Brain microvascular endothelial cell (primary cell): ENCODE data around the gene UBR2.
"Not testable (repeated sequence)": the region's sequence is repeated elsewhere in the genome, so short reads cannot be mapped to it uniquely, and the experiment has no call there.

Experiments used
- DNase-seq: peaks from one replicate; pipeline ENCODE4 v3.0.0-alpha.2; 2020
- H3K27ac ChIP-seq: fragments of 250-450 bp; sonication (Bioruptor Pico); 2 replicates; pipeline ENCODE4 v1.5.1; 2020; ENCODE audit warnings: mild to moderate bottlenecking, moderate library complexity
- H3K27me3 ChIP-seq: fragments of 250-450 bp; sonication (Bioruptor Pico); replicated peaks from 2 replicates; pipeline ENCODE4 v1.5.1; 2020; ENCODE audit warnings: mild to moderate bottlenecking
- H3K36me3 ChIP-seq: fragments of 250-450 bp; sonication (Bioruptor Pico); replicated peaks from 2 replicates; pipeline ENCODE4 v1.5.1; 2020; ENCODE audit warnings: mild to moderate bottlenecking
- H3K4me3 ChIP-seq: 2 replicates; pipeline ENCODE4 v1.5.1; 2011; ENCODE audit warnings: low read depth, mild to moderate bottlenecking, control low read depth, low read length, moderate library complexity
- CTCF ChIP-seq: IDR thresholded peaks from 2 replicates; pipeline ENCODE4 v1.5.1; 2011; ENCODE audit warnings: low read depth, mild to moderate bottlenecking, moderate library complexity, low read length, control low read depth, inconsistent platforms; ENCODE audit errors: missing control alignments
- in situ Hi-C: cut with HindIII; loops from 2 replicates; pipeline ENCODE4 v1.10.0; 2017; ENCODE audit warnings: low sequenced_read_pairs, low pct_ligation_motif_present

UBR2 gene

DNA sequence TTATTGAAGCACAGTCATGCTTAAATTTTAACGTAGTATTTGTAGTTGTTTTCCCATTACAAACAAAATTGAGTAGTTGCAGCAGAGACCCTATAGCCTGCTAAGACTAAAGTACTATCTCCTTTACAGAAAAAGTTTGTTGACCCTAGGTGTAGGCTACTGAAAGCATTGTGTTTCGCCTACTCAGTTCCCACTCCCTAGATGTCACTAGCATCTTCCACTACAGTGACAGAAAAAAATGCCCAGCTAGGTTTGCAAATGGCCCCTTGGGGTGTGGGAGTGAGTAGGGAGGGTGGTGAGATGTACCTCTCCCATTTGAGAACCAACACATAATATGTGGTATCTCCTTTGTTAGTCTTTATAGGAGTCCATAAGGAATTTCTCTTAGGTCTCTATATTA, 34.5 kb downstream of the UBR2 start:
- no peak for TF ChIP-seq CTCF
- H3K27ac ChIP-seq, result no peak overlapping the region
- in situ Hi-C loops, result no loop called here
- no peaks in the 10 kb centered on the region for H3K36me3 ChIP-seq
- H3K4me3 ChIP-seq, result no peak overlapping the region
- no peaks in the 10 kb centered on the region for H3K27me3 ChIP-seq
- DNase-seq, result no peak

DNA sequence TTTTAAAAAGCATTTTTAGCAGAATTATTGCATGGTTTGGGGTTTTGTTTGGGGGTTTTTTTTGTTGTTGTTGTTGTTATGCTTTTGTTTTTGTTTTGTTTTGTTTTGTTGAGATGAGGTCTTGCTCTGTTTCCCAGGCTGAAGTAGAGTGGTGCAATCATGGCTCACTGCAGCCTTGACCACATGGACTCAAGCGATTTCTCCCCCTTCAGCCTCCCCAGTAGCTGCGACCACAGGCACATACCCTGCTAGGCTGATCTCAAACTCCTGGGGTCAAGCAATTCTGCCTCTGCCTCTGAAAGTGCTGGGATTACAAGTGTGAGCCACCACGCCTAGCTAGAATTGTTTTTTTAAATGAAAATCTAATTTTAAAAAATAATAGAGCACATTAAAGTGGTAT, 35.7 kb downstream of the UBR2 start:
- no peaks in the 10 kb centered on the region for H3K36me3 ChIP-seq
- no peak overlapping the region for H3K27ac ChIP-seq
- no peak for DNase-seq
- H3K4me3 ChIP-seq, result no peak overlapping the region
- no peaks in the 10 kb centered on the region for H3K27me3 ChIP-seq
- no peak for TF ChIP-seq CTCF
- in situ Hi-C loops, result no loop called here

DNA sequence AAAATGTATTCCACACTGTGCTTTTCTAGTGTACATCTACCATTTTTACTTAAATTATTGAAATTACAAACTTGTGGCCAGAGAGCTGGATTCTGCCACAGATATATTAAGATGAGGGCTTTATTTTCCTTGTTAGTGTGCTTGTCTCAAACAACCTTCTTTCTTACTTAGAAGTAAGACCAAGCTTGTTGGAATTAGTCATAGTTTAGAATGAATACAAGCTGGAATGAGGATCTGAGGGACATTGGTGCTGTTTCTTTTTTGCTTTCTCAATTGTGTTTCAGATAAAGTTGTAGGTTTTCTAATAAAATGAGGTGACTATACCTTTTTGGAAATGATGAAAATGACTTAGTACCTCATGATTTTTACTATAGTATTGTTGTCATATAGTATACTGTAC, 40.3 kb downstream of the UBR2 start:
- Histone ChIP-seq H3K27me3 (no peaks in the 10 kb centered on the region), H3K36me3 (peaks cover 2% of the 10 kb centered on the region), H3K4me3 (no peak overlapping the region), H3K27ac (no peak overlapping the region)
- in situ Hi-C loops, result no loop called here
- no peak for DNase-seq
- TF ChIP-seq CTCF, result no peak

GRCh38 chr6:42604699-42605098, 40.9 kb downstream of the UBR2 start:
- in situ Hi-C loops, H3K36me3 ChIP-seq, H3K27me3 ChIP-seq, H3K27ac ChIP-seq, H3K4me3 ChIP-seq, DNase-seq: not testable (repeated sequence)

- Histone ChIP-seq H3K27ac (no peak overlapping the region), H3K36me3 (peaks cover 4% of the 10 kb centered on the region), H3K27me3 (no peaks in the 10 kb centered on the region), H3K4me3 (no peak overlapping the region)
- in situ Hi-C loops, result no loop called here
- no peak for DNase-seq
- TF ChIP-seq CTCF, result no peak
Observed at GRCh38 chr6:42610416-42610815, 46.6 kb downstream of the UBR2 start.

DNA sequence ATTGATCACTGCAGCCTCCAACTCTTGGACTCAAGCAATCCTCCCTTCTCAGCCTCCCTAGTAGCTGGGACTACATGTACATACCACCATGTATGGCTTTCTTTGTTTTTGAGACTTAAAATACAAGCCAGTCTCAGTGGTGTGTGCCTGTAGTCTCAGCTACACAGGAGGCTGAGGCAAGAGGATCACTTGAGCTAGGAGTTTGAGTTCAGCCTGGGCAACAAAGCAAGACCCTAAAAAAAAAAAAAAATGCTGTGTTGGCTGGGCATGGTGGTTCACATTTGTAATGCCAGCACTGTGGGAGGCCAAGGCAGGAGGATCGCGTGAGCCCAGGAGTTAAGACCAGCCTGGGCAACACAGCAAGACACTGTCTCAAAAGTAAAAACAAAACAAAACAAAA, 51.7 kb downstream of the UBR2 start:
- TF ChIP-seq CTCF, result no peak
- H3K27me3 ChIP-seq, result no peaks in the 10 kb centered on the region
- peaks cover 25% of the 10 kb centered on the region for H3K36me3 ChIP-seq
- no peak for DNase-seq
- H3K27ac ChIP-seq, result no peak overlapping the region
- H3K4me3 ChIP-seq, result no peak overlapping the region
- in situ Hi-C loops, result no loop called here
